ENCODE measurements around the gene POLL.
"Not testable (repeated sequence)": the region's sequence is repeated elsewhere in the genome, so short reads cannot be mapped to it uniquely, and the experiment has no call there.

Gene POLL

DNA sequence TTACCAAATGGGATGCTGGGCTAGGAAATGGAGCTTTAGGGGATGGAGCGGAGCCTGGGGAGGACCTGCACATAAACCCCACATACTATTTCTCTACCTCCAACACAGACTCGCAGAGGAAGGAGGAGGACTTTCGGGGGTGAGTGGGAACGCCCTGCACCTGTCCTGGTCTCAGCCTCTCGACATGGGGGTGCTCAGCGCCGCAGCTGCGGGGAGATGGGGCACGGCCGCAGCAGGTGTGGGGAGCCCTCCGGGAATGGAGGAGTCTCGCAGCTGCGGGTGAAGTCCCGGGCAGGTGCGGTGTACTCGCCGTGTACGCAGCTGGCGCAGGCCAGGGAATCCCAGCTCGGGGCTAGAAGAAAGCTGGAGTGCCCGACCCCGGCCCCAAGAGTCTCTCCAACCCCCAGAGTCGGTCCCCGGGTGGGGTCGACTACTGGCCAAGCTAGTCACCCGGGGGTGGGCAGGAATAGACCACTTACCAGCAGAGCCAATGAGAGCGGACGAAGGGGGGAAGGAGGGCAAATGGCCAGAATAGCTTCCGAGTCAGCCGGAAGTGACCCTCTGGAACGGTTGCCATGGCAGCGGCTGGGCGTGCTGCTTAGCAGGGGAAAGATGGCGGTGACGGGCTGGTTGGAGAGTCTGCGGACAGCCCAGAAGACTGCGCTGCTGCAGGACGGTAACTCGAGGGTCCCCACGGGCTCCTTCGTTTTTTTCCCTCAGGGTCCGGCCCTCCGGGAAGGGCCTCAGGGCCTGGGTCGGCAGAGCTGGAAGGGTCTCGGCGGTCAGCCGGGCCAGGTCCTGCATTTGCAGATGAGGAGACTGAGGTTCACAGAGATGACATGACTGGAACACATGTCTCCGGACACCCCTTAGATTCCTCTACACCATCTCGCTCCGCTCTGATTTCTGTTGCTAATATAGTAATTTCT is at the start of gene POLL, which contains the start of gene DPCD:
Gene POLL (minus strand): TSS at position 533 of the 929 bp plus-strand sequence. CDS start 897 bp downstream, outside the sequence.
Gene DPCD (plus strand): TSS at position 597 of the 929 bp plus-strand sequence. CDS start 16 bp downstream, at position 613.
- DNase-seq (ENCODE audit: low read depth): peak; percentile 84

DNA sequence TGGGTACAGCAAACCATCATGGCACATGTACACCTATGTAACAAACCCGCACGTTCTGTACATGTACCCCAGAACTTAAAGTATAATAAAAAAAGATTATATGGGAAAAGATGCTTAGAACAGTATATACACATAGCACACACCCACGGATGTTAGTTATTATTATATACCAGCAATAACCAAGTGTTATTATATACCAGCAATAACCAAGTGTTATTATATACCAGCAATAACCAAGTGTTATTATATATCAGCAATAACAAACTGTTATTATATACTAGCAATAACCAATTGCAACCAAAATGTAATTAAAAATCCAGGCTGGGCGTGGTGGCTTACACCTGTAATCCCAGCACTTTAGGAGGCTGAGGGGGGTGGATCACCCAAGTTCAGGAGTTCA is 45.5 kb upstream of the POLL start:
- DNase-seq (ENCODE audit: low read depth): not testable (repeated sequence)

DNA sequence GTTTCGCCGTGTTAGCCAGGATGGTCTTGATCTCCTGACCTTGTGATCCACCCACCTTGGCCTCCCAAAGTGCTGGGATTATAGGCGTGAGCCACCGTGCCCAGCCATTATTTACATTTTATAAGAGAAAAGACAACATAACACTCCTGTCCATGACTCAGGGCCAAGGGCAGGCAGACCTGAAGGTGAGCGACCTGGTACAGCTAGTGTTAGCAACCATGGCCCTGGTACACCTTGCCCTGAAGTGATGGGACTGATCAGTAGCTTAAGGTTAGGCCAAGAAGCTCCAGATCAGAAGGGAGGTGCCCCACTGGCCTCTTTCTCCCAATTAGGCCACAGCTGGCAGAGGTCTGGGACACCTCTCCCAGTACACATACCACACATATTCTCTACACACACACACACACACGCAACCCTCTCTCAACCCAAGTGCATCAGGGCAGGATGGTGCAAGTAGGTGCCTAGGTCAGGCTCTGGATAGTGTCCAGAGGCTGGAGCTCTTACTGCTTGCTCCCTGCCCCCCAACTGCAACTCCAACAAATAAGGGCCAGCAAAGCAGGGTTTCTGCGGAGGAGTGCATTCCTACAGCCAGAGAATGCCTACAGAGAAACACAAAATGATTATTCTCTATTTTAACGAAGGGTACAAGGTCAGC is 43.9 kb upstream of the POLL start:
- no peak for DNase-seq (ENCODE audit: low read depth)

DNA sequence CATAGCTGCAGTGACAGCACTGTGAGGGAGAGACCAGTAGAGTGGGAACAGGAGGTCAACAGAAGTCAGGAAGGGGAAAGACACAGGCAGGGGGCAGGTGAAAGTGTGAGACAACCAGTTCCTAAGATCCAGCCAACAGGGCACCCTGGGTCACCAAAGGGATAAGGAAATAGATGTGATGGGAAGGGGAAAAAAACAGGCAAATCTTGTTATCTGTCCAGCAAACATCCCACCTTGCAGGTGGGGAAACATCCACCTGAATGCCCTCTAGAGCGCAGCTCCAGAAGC is 42.5 kb upstream of the POLL start:
- DNase-seq (ENCODE audit: low read depth): no peak

DNA sequence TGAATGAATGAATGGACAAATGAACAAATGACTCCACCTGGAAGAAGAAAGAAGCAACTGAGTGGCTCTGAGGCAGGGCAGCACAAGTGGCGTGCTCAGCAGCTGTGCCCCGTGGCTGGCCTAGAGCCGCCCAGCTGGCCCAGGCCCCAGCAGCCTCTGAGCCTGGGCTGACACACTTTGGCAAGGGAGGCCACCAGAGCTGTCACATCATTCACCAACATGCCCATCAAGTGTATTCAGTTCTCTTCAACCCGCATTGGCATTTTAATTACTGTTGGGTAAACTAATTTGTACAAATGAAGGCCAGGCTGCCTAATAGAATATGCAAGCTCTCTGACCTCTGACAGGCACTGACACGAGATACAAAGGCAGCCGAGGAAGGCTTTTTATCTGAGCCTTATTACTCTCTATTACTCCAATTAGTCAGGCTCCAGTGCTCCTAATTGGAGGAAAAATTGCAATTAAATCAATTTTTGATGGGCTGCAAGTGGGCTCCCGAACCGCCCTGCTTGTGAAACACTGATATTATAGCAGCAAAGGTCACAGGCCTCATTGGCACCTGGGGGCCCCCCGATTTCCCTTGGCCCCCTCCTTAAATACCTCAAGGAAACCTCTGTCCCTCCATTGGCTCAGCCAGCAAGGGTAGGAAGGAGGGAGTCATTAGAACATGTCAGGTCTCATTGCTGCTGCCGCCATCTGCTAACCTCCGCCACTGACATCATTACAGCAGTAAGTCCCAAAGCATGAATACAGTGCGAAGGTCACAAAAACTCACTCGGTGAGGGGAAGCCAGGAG is 42.0 kb upstream of the POLL start:
- no peak for DNase-seq (ENCODE audit: low read depth)

DNA sequence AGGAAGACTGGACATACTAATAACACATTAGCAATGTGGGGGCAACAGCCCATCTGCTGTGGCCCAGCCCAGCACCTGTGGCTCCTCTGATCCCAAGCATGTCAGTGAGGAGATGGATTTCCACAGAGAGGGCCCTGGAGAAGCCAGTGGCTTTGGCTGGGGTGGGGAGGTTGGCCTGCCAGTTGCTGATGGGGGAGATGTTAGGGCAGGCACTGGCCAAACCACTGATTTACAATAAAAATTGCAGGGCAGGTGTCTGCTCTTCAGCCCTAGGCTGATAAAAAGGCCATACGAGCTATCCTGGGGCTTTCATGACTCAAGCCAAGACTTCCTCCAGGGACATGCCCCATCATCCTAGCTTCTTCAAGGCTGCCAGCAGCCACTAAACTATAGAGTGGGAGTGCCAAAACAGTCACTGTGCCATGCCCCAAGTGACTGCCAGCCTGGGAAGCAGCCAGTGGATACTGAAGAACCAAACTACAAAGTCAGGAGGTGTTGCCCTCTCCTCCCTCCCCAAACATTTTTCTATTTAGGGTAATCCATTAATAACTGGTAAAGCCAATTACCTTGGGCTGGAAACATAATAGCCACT is 37.9 kb upstream of the POLL start:
- no peak for DNase-seq (ENCODE audit: low read depth)

DNA sequence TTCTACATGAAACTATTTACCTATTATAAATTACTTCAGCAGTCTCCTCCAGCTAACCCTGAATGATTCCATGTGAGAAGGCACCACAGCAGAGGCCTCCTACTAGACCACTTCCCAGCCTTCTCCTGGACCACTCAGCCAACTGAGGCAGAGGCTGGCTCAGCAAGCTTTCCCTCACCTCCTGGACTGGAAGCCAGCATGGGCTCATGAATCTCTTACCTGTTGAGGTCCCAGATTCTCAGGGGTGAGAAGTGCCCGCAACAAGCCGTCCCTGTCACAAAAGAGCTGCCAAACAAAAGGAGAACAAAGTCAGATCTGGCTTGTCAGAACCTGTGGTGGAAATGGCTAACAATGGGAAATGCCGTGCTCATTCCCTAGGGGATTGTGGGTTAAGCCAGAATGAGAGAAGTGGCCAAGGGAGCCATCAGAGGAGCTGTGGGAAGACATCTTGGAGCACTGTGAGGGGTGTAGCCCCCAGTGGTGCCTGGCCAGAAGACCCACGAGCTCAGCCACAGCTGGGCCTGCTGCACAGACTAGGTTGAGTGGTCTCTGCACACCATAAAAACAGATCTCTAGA is 36.6 kb upstream of the POLL start:
- DNase-seq (ENCODE audit: low read depth): no peak

DNA sequence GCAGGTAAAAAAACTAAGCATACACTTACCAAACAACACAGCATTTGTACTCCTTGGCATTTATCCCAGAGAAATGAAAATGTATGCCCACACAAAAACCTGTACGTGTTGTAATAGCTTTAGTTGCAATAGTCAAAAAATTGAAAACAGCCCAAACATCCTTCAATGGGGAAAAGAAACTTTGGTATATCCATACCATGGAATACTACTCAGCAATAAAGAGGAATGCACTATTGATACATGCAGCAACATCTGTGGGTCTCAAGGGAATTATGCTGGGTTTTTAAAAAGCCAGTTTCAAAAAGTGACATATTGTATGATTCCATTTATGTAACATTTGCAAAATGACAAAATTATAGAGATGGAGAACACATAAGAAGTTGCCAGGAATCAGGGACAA is 35.5 kb upstream of the POLL start:
- no peak for DNase-seq (ENCODE audit: low read depth)

DNA sequence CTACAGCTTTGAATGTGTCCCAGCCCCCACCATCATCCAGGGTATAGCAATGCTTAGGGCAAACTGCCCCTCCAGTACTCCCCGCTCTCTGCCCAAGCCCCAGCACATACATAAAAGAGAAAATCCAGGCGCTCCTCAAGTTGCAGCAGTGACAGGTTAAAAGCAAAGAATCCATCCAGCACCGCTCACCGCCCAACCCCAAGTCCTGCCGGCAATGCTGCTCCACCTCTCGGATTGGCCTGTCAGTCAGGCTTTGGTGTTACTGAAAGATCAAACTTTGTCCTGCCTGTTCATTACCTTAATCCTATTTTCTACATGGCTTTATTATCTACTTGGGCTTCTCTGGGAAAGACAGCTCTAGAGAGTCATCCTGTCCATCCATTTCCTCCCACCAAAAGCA is 31.9 kb upstream of the POLL start:
- DNase-seq (ENCODE audit: low read depth): no peak

DNA sequence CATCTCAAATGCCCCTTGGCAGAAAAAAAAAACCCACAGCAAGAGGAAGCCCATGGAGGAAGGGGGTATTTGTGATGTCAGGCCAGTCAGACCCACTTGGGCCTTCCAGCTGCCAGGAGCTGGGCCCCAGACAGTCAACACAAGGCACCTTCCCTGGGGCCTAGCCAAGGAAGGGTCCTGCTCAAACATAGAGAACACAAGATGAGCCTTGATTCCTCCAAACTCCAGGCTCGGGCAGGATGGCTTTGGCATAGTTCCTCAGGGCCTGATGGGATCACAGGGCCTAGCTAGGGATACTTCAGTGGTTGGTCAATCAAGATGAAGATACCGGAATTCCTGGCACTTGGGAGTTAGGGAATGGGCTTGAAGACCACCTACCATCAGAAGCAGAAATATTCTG is 30.8 kb upstream of the POLL start:
- DNase-seq (ENCODE audit: low read depth): no peak

DNA sequence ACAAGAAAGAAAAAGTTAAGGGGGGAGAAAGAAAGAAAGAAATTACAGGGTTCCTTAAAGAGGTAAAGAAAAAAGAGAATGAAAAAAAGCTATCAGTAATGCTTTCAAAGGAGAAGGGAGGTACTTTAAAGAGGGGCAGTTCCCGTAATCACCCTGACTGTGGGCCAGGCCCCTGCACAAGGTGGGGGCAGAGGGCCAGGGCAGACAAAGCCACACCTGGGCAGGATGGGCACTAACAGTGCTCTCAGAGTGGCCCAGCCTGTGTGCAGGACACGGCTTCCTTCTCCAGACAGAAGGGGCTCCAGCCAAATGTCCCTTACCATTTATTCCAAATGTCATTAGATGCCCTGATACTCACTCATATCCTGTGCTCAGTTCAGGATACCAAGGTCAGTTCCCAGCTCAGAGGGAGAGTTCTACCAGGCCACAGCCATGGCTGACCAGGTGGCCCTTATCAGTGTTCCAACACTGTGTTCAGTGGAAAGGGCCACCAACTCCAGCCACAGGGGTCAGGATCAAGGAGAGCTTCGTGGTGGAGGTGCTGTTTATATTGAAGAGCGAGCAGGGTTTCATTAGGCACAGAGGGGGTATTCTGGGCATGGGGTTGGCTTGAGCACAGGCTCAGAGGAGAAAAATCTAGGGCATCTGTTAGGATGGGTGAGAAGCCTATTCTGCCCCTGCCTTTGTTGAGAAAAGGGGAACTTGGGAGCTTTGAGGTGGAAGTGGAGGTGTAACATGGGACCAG is 29.9 kb upstream of the POLL start:
- DNase-seq (ENCODE audit: low read depth): no peak

DNA sequence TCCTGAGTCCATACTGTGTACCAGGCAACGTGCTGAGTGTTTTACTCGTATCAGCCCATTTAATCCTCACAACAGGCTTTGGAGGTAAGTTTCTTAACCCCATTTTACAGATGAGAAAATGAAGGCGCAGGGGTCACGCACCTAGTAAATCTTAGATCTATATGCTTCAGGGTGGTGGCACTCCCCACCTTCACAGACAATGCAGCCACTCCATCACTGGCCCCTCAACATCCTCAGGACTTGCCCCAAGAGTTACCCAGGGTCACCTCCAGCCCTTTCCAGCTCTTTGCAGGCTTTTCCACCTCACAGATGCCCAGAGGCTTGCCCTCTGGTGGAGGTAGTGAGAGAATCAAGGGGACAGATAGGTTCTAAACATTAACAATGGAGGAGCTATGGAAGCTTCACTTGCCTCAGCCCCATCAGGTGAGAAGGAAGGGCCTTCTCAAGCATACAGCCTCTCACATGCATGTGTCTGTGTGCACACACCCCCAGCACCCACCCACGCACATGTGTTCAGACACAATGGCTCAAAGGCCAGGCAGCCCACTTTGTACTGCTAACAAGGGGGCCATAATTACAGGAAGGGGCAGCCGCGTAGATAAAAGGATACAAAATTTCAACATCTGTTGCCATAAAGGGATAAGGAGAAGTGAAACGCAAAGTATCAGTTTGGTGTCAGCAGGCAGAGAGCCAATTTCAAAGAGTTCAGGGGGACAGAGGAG is 29.2 kb upstream of the POLL start:
- DNase-seq (ENCODE audit: low read depth): no peak

DNA sequence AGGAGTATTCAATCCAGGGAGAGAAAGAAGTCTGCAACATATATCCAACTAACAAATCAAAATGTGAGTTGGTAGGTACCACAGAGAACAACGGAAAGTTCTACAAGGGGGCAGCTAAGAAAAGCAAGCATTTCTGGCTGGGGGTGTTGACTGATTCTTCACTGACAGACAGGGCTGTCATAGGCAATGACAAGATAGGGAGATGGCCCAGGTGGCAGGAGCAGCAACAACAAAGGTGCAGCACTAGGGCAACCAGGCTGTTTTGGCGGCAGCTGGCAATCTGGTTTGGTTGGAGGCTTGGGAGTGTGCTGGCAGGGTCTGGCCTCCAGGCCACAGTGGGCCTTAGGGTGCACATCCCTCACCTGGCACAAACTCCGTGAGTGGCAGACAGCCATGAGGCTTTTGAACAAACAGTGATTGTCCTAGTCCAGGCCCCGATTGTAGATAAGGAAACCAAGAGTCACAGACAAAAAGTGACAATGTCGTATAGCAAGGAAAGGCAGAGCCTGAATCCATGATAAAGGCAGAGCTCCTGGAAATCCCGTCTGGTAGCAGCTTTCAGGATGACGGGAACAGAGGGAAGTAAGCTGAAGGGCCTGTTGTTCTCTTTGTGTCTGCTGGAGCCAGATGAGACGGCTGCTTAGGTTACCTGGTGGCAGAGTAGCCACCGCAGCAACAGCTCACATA is 28.5 kb upstream of the POLL start:
- DNase-seq (ENCODE audit: low read depth): no peak

DNA sequence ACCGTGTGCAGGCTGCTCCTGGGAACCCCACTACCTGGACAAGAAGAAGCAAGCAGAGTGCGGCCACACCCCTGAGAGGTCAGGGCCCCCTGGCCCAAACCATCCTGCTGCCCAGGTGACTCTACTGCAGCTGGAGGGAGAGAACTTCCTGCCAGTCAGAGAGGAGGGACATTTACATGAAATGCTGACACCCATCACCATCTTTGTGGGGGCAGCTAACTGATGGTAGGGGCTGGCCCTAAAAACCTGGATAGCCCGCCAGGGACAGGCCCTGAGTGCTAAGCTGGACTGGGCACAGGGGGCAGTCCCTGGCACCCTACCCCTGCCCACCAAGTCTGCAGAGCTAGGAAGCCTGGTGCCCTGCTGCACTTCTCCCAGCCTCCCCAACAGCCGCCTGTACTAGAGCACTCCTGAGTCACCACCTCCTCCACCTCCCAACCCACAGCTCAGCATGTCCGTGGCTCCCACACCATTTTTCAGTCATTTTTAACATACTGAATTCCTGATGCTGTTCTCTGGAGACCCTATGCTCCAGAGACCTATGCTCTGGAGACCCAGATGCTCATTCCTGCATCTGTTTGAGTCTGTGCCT is 27.6 kb upstream of the POLL start:
- DNase-seq (ENCODE audit: low read depth): no peak

DNA sequence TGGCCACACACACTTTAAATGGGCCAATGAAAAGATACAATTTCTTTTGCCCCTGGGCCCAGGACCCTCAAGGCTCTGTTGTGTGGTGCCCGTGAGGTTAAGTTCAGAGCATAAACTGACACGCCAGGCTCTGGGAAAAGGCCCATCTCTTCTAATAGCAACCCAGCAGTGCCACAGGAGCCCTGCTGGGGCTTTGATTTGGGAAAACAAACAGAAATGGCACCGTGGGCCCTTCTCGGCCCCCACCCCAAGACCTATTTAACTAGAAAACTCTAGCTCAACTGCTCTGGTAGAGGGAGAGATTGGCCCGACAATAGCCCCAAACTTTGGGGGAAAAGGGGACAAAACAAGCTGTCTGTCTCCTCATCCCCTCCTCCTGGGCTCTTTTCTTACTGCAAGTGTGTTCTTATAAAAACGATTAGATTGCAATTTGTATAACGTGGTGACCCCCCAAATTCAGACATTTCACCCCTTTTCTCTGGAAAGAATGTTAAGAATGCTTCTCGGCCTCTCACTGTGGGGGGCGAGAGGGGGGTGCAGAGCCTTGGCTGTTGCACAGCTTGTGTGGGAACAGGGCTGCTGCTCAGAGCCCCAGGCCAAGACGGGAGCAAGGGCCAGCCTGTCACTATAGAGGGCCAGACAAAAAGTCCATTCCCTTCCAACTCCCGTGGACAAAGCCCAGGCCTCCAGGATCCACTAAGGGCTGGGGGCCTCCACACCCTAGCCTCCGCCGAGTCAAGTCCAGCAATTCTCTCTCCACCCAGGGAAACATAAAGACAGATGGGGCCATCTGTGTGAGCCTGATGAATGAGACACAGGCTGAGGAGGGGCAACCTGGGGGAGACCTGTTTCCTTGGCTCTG is 26.8 kb upstream of the POLL start:
- DNase-seq (ENCODE audit: low read depth): no peak

DNA sequence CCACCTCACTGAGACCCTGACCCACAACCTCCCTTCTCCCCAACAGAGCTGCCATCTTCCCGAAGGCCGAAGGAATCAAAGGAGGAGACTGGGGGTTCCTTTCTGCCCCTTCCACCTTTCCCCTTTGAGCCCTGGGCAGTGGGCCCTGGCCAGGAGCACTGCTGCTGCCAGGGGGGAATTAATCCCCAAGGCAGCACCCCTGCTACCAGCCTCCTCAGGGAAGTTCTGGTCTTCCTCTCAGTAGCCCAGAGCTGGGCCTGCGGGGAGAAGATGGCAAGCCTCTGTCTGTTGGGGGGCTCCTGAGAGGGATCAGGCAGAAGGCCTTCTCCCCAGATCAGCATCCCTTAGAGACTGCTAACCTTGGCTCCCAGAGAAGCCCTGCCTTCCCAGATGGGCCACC is 25.6 kb upstream of the POLL start:
- DNase-seq (ENCODE audit: low read depth): no peak

DNA sequence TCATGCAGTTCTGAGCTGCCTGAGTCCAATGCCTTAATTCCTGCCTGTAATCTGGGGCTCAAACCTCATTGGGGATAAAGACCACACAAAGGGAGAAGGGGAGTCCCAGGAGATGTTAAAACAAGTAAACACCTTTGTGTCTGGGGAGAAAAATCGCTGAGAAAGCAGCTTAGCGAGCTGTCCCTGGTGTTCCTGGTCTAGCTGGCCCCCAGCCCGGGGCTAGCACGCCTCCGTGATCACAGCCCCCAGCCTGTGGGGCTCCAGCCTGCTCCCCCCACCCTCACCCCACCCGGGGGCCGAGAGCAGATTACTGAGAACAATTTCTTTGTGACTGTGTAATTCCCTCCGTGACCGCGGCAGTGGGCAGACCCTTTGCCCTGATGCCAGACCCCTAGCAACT is 24.8 kb upstream of the POLL start:
- DNase-seq (ENCODE audit: low read depth): no peak

DNA sequence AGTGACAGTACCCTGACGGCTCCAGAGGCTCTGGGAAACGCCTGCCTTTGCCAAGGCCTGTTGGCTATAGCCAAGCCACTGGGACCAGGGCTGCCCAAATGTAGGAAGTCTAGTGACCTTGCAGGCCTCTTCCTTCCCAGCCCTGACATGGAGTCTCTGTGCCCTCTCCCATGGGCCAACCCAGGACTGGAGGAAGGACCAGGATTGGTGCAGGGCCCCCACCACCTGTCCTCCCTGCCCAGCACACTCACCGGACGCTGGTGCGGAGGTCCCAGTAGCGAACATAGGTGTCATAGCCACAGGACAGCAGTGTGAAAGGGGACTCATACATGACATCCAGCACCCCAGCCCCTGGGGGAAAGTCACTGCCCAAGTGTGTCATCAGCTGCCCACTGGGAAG is 24.0 kb upstream of the POLL start:
- DNase-seq (ENCODE audit: low read depth): no peak

Measured in activated T-helper 9 cell treated with anti-CD3 and anti-CD28 coated beads, Interleukin-2, amount 50 U/mL, for 16 hours (primary cell).